GM12801 (cell line): ENCODE measurements around the gene ALDH1A2.

Experiments
- TF ChIP-seq, protein P1 (sequence below): IDR thresholded peaks from one replicate; pipeline ENCODE4 v1.5.1; 2011; ENCODE audit warnings: control low read depth; ENCODE audit not compliant: insufficient read length; ENCODE audit errors: extremely low read depth

The ALDH1A2 gene

GRCh38 chr15:58064980-58065444, 499 bp downstream of the ALDH1A2 start:
- TF ChIP-seq, protein P1, sequence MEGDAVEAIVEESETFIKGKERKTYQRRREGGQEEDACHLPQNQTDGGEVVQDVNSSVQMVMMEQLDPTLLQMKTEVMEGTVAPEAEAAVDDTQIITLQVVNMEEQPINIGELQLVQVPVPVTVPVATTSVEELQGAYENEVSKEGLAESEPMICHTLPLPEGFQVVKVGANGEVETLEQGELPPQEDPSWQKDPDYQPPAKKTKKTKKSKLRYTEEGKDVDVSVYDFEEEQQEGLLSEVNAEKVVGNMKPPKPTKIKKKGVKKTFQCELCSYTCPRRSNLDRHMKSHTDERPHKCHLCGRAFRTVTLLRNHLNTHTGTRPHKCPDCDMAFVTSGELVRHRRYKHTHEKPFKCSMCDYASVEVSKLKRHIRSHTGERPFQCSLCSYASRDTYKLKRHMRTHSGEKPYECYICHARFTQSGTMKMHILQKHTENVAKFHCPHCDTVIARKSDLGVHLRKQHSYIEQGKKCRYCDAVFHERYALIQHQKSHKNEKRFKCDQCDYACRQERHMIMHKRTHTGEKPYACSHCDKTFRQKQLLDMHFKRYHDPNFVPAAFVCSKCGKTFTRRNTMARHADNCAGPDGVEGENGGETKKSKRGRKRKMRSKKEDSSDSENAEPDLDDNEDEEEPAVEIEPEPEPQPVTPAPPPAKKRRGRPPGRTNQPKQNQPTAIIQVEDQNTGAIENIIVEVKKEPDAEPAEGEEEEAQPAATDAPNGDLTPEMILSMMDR = no peak

DNA sequence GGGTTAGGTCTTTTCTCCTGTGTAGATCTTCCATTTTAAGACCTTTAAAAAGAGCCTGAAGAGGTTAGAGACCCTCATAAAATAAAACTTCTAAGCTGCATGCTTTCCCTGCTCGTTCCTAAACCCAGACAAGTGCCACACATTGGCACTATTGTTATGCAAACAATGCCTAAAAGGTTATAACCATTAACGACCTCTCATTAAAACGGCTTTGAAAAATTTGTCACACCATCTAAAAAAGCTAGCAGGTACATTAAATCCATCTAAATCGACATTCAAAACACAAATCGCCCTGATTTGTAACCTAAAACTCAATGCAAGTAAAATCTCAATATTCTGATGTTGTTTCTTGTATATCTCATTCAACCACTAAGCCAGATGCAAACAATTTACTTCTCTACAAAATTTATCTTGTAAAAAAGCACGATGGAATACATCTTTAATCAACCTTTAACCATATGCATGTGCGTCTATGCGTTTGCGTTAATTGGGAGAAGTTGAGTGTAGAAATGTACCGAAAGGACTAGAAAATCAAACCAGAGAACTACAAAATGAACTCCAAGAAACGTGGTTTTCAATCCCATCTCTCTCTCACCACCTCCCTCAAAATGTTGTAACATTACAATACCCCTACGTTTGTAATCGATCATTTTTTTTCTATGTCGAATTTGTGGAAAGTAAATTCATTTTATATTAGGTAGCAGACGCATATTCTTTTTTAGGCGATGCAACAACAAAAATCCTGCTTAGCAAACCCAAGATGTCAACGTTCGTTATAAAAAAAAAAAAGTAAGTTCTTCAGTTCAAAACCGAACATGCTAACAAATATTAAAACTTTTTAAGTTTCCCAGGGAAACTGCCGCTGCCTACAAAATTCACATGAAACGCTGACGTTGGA, 1.2 kb downstream of the ALDH1A2 start:
- TF ChIP-seq, protein P1 = no peak

GRCh38 chr15:58063614-58064013, 1.9 kb downstream of the ALDH1A2 start:
- TF ChIP-seq, protein P1 = no peak

- TF ChIP-seq, protein P1 = no peak
These were observed 2.5 kb downstream of the ALDH1A2 start for GRCh38 chr15:58062983-58063382.

DNA sequence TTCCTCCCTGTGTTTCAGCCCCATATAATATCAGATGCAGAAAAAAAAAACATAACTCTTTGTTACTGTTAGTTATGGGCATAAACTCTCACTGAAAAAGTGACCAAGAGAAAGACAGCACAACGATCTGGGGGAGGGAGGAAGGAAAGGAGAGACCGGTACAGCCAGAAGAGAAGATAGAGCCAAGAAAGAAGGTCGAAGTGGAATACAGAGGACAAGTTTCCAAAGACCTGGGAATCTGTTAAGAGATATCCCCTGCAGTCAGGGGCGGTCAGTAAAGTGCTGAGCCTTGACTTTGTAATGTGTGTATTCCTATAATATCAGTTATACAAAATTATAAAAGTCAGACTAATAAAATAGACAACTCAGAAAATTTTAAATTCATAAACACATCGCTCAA, 3.3 kb downstream of the ALDH1A2 start:
- TF ChIP-seq, protein P1 = no peak

DNA sequence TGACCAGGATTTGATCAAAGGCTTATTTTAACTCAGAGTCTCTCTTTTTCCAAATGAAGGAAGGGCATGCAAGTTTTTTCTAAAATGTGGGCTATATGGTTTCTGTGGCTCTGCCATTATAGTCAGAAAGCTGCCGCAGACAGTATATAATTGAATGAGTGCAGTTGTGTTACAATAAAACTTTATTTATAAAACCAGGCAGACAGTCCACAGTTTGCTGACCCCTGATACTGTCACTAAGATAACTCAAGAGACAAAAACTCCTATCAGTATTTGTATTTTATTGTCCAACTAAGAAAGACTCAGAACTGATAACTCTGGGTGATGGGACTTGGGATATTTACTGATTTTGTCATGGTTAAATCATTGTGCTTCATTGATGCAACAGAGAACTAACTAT, 4.9 kb downstream of the ALDH1A2 start:
- TF ChIP-seq, protein P1 = no peak

DNA sequence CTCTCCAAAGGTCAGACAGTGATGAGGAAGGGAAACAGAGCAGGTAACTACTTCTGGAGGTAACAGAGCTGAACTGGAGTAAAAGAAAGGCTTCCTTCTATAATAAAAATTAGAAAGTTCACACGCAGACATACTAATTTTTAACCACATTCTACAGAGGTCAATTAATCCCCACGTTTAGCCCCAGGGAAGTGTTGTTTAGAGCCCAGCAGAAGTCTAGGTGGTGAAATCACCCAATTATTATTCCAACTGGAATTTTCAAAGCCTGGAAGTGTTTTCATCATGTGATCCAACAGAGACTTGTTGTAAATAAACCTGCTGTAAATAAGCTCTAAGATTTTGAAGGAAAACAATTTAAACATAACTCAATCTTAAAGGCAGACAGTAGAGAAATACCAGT, 6.8 kb downstream of the ALDH1A2 start:
- TF ChIP-seq, protein P1 = no peak
